GM19240 (cell line): Measurements from ENCODE around the gene CD109.
"Not testable (repeated sequence)": the region's sequence is repeated elsewhere in the genome, so short reads cannot be mapped to it uniquely, and the experiment has no call there.

ENCODE experiments used
- DNase-seq: peaks from one replicate; pipeline ENCODE4 v3.0.0; 2011; ENCODE audit warnings: low spot score; ENCODE audit not compliant: insufficient read length

CD109 gene

GRCh38 chr6:73724389-73724788 is 28.4 kb downstream of the CD109 start:
- DNase-seq = no peak

DNA sequence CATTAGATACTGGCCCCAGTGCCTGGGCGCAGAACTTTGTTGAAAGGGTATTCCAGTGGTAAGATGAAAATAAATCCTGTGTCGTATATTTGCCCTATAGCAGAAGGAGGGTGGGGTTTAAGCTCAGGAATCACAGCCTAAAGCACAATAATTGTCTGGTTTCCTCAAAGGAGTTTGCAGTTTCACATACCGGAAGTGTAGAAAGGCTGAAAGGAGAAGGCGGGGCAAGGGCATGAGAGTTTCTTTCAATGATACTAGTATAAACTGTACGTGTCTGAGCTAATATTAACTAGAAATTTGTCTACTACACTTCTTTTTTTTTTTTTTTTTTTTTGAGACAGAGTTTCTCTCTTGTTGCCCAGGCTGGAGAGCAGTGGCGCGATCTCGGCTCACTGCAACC is 29.2 kb downstream of the CD109 start:
- not testable (repeated sequence) for DNase-seq

DNA sequence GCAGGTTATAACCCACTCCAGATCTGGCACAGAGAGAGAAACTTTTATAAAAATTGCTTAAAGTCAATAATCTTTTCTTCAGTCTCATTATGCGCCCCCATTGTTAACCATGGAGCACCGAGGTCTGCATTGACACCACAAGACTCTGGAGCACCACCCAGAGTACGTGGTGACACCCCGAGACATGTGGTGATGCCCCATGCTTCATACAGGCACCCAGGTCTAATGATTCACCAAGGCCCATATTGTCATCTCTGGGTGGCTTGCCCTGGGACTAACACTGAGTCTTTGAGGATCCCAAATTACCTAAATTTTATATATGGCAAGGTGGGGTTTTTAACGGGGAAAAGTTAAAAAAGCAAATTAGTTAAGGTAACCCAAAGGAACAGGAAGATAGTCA is 31.1 kb downstream of the CD109 start:
- DNase-seq = no peak

- no peak for DNase-seq
These were observed 32.7 kb downstream of the CD109 start for GRCh38 chr6:73728548-73729205.

DNA sequence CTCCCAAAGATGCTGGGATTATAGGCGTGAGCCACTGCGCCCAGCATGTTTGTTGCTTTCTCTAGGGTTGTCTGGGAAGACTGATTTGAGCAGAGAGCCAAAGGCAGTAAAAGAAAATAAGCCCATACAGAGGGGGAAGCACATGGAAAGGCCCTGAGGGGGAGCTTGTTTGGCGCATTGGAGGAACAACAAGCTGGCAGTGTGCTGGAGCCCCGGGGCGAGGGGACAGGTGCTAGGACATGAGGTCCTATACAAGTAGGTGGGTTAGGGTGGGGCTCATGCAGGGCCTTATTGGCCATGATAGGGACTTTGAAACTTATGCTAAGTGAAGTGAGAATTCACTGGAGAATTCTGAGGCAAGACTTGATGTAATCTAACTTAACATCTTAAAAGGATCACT is 35.3 kb downstream of the CD109 start:
- DNase-seq = no peak

DNA sequence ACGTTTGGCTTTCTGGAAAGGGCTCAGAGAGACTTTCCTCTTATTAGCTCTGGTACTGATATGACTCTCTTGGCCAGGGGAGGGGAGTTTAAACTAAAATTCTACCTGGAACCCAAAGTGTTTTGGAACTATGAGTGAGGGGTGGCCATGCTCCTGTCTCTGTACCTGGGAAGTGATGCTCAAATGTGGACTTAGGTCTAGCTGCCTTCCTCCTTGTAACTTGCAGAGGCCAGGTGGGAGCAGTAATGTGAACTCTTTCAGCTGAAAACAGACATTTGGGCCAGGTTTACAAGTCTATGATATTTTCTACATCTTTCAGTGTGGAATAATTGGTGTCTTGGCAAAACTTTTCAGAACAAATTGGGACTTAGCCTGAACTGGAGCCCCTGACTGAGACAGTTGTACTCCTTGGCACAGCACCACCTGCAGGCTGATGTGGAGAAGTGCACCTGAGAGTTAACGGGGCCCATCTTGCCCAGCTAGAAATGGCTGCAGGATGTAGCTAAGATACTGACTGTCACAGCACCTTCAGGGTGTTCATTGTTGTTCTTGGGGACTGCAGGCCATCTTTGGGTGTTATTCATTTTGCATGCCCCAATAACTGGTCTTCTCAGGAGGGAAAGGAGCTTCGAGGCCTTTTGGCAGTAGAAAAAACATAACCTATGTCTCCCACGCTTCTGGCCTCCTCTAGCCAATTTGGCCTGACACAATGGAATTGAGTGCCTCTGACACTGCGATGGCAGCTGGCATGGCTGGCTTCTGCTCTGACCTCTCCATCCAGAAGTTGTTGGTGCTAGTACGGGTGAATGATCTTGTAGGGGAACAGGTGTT is 37.1 kb downstream of the CD109 start:
- no peak for DNase-seq

GRCh38 chr6:73733791-73734190 is 37.8 kb downstream of the CD109 start:
- DNase-seq = no peak

DNA sequence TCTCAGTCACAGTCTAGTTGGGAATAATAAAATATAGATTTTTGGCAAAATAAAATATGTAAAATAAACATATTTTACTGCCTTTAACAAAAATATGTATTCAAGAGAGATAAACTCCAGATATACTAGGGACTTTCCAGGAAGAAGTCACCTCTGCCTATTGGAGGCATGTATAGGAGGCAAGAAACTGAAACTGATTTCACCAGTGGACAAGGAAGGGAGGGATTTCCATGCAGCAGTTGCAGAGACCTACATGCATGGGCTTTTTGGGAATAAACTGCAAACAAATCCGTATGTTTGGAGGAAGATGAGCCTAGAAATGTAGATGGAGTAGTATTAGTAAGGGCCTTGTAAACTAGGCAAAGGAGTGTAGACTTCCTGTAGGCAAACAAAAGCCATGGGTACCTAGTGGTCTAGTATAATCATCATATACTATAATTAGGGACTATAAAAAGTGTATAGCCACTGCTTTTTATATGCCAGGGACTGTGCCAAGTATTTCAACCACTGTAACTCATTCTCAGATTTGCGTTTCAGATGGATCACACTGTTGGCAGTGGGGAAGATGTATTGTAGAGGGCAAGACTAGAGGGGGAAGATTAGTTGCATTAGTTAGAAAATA is 38.9 kb downstream of the CD109 start:
- no peak for DNase-seq

- no peak for DNase-seq
These were observed 42.5 kb downstream of the CD109 start for GRCh38 chr6:73738367-73739028.

DNA sequence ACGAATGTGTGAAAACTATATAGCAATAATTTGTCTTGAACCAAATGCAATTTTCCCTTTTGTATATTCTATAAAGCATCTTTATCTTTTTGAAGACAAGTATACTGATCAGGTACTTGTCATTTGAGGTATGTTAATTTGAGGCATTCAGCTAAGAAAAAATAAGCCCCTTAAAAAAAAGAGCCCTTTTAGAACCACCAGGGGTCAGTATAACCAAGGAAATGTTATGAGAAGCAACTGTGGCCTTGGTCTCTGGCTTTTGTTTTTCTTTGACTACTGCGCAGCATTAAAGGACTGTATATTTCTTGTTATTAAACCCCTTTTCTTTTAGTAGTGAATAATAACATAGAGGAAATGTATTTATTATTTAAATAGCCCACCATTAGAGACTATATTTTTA is 43.1 kb downstream of the CD109 start:
- no peak for DNase-seq

- no peak for DNase-seq
These were observed 46.4 kb downstream of the CD109 start for GRCh38 chr6:73742433-73742832.

DNA sequence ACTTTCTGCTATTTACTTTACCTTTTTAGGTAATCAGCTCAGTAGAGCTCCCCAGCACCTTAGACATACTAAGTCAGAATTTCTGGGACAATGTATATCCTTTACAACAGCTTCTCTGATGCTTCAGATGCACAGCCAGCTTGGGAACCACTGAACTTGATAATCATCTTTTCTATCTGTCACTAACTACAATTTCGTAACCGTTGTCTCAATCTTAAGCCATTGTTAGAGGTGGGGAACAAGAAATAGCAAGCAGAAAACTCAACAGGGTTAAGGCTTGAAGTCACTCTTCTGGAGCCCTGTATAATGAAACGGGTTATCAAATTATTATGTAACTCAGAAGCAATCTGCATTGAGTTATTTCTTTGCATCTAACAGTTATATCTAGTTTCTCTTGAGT is 47.1 kb downstream of the CD109 start:
- no peak for DNase-seq

DNA sequence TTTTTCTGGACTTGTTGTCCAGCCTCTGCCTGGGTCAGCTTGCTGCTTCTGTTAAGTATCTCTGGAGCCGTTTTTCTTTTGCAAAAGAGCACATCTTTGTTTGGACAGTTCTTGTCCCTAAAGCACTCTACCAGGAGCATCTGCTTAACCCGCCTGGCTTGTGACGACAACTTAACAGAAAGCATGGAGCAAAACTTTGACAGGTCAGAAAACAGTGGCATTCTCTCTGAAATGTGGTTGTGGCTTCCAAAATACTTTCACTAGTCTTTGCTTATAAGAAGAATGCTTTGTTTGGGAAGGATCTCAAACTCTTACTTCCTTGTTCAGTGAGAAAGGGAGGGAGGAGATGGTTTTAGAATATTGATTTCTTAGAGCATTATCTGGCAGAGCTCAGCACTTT is 47.6 kb downstream of the CD109 start:
- DNase-seq = no peak

GRCh38 chr6:73746787-73747186 is 50.8 kb downstream of the CD109 start:
- no peak for DNase-seq

DNA sequence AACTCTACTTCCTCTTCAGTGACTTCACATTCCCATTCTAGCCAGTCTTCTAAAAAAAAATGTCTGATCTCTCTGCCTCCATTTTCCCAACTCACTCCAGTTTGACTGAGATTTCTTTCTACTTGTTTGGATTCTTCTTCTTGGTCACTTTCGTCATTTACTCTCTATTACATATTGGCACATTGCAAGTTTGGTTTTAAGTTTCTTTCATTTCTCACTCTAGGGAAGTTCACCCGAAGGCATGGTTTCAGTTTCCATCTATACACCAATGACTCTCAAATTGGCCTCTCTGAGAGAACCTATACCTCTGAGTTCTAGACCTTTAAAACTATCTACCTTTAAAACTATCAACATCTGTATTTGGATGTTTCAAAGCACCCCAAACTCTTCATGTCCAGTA is 51.3 kb downstream of the CD109 start:
- no peak for DNase-seq

DNA sequence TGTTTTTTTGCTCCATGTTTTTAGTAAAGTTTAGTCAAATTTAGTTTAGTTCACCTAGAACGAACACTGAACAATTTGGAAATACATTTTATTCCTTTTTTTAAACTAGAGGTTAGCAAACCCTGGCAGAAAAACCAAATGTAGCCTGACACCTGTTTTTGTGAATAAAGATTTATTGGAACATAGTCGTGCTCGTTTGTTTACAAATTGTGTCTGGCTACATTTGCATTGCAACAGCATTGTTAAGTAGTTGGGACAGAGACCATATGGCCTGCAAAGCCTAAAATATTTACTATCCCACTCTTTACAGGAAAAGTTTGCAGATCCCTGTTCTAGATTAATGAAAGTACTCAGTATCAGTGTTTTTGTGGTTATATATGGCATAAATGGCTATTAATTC is 56.9 kb downstream of the CD109 start:
- DNase-seq = no peak

DNA sequence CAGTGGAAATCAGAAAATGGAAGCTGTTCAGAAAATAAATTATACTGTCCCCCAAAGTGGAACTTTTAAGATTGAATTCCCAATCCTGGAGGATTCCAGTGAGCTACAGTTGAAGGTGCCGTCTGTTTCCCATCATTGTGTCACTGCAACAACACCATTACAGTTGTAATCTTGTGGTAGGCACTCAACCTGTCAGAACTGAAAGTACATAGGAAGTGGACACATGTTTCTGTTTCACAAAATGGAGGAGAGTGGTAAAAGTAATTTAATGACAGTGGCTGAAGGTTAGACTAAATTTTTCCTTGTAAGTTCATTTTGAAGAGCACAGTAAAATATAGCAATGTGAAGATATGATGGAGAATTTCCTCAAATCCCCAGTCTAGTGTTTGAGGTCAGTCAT is 70.0 kb downstream of the CD109 start:
- no peak for DNase-seq

GRCh38 chr6:73768558-73768957 is 72.6 kb downstream of the CD109 start:
- no peak for DNase-seq

GRCh38 chr6:73769976-73770375 is 74.0 kb downstream of the CD109 start:
- DNase-seq = no peak

GRCh38 chr6:73774311-73774774 is 78.3 kb downstream of the CD109 start:
- no peak for DNase-seq

DNA sequence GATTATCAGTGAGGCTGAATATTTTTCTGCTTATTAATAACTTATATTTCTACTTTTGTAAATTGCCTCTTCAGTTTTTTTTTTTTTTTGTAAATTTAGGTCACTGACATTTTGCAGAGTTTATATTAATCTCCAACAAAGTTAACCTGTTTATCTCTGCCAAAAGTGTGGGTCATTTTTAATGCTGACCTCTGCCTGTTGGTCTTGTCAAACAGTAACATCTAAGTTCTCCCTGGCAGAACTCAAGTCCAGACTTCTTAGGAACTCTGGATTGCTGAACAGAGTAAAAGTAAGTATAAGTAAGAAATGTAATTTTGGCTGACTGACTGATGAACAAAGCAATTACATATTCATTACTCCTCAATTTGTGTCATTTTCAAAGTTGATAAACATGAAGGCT is 83.9 kb downstream of the CD109 start:
- DNase-seq = no peak

GRCh38 chr6:73782911-73783310 is 86.9 kb downstream of the CD109 start:
- no peak for DNase-seq
